Neural cell (in vitro differentiated cells): Measurements from ENCODE around the gene DGKB. TPM values are rescaled to one million over a fixed set of nuclear protein-coding genes. Genes with fewer than 3 reads are reported as not detected.

Source experiments
- H2AFZ ChIP-seq: fragments of 200-600, 300-800 bp; sonication (generic), shearing (Covaris generic); 2 replicates; pipeline ENCODE4 v1.6.0; 2014; ENCODE audit warnings: low read depth, mild to moderate bottlenecking, antibody characterized with exemption, low read length, moderate library complexity
- H3F3A ChIP-seq: fragments of 200-600 bp; shearing (Covaris generic); 2 replicates; pipeline ENCODE4 v1.6.1; 2016; ENCODE audit warnings: mild to moderate bottlenecking, moderate library complexity, mixed read lengths, antibody characterized with exemption, low read length; ENCODE audit not compliant: insufficient read depth, poor library complexity, severe bottlenecking
- H3K27ac ChIP-seq: fragments of 200-600, 300-800 bp; sonication (generic), shearing (Covaris generic); 2 replicates; pipeline ENCODE4 v1.5.1; 2014; ENCODE audit warnings: mild to moderate bottlenecking, low read length, moderate library complexity
- H3K27me3 ChIP-seq: fragments of 300-800, 200-600 bp; sonication (generic), shearing (Covaris generic); 2 replicates; pipeline ENCODE4 v1.6.0; 2014; ENCODE audit warnings: mild to moderate bottlenecking, low read depth, low read length, moderate library complexity; ENCODE audit not compliant: insufficient read depth
- H3K36me3 ChIP-seq: fragments of 300-800, 200-600 bp; sonication (generic), shearing (Covaris generic); 2 replicates; pipeline ENCODE4 v1.5.1; 2014; ENCODE audit warnings: mild to moderate bottlenecking, antibody characterized with exemption, low read length, moderate library complexity; ENCODE audit not compliant: insufficient read depth
- H3K4me2 ChIP-seq: fragments of 300-800, 200-600 bp; sonication (generic), shearing (Covaris generic); 2 replicates; pipeline ENCODE4 v1.6.0; 2014; ENCODE audit warnings: mild to moderate bottlenecking, low read length
- H3K4me3 ChIP-seq: fragments of 300-800, 200-600 bp; sonication (generic), shearing (Covaris generic); 2 replicates; pipeline ENCODE4 v1.5.1; 2014; ENCODE audit warnings: mild to moderate bottlenecking, low read length, moderate library complexity
- H3K79me2 ChIP-seq: fragments of 200-600 bp; shearing (Covaris generic); replicated peaks from 2 replicates; pipeline ENCODE4 v1.6.0; 2014; ENCODE audit warnings: mild to moderate bottlenecking, low read length, moderate library complexity; ENCODE audit not compliant: insufficient read depth
- H3K9ac ChIP-seq: fragments of 300-800, 200-600 bp; sonication (generic), shearing (Covaris generic); 2 replicates; pipeline ENCODE4 v1.6.1; 2016; ENCODE audit warnings: mild to moderate bottlenecking, low read length, mixed read lengths
- H3K9me2 ChIP-seq: fragments of 200-600 bp; shearing (Covaris generic); 2 replicates; pipeline ENCODE4 v1.6.1; 2016; ENCODE audit warnings: mild to moderate bottlenecking, low read length, mixed read lengths; ENCODE audit not compliant: insufficient read depth
- H3K9me3 ChIP-seq: fragments of 200-600, 300-800 bp; sonication (generic), shearing (Covaris generic); 2 replicates; pipeline ENCODE4 v1.6.1; 2016; ENCODE audit warnings: mild to moderate bottlenecking, mixed run types, low read length, moderate library complexity, mixed read lengths
- H4K20me1 ChIP-seq: fragments of 200-600 bp; shearing (Covaris generic); 2 replicates; pipeline ENCODE4 v1.6.1; 2016; ENCODE audit warnings: mild to moderate bottlenecking, mixed run types; ENCODE audit not compliant: insufficient read depth
- CTCF ChIP-seq: fragments of 450-650 bp; IDR thresholded peaks from 2 replicates; pipeline ENCODE4 v1.5.1; 2014; ENCODE audit warnings: antibody characterized with exemption, mild to moderate bottlenecking, moderate library complexity; ENCODE audit not compliant: poor library complexity, severe bottlenecking
- EP300 ChIP-seq: fragments of 450-650 bp; conservative IDR thresholded peaks from 2 replicates; pipeline ENCODE4 v1.6.1; 2014; ENCODE audit warnings: antibody characterized with exemption, mild to moderate bottlenecking, moderate library complexity; ENCODE audit not compliant: poor library complexity, severe bottlenecking
- EZH2 ChIP-seq: fragments of 200-600, 300-800 bp; shearing (Covaris generic), sonication (generic); IDR thresholded peaks from 2 replicates; pipeline ENCODE4 v1.6.1; 2014; ENCODE audit warnings: antibody characterized with exemption, low read length, borderline replicate concordance, mild to moderate bottlenecking; ENCODE audit not compliant: insufficient read depth, poor library complexity, severe bottlenecking
- MXI1 ChIP-seq: fragments of 450-650 bp; conservative IDR thresholded peaks from 2 replicates; pipeline ENCODE4 v1.6.1; 2014; ENCODE audit warnings: antibody characterized with exemption, mild to moderate bottlenecking; ENCODE audit not compliant: poor library complexity, severe bottlenecking
- POLR2AphosphoS5 ChIP-seq: IDR thresholded peaks from 2 replicates; pipeline ENCODE4 v1.6.1; 2012
- RAD21 ChIP-seq: fragments of 450-650 bp; conservative IDR thresholded peaks from 2 replicates; pipeline ENCODE4 v1.6.1; 2014; ENCODE audit warnings: antibody characterized with exemption, mild to moderate bottlenecking, moderate library complexity
- REST ChIP-seq: IDR thresholded peaks from 2 replicates; pipeline ENCODE4 v1.6.1; 2012; ENCODE audit warnings: borderline replicate concordance
- SMC3 ChIP-seq: fragments of 450-650 bp; conservative IDR thresholded peaks from 2 replicates; pipeline ENCODE4 v1.6.1; 2014; ENCODE audit warnings: antibody characterized with exemption, mild to moderate bottlenecking, moderate library complexity; ENCODE audit not compliant: poor library complexity
- TAF1 ChIP-seq: IDR thresholded peaks from 2 replicates; pipeline ENCODE4 v1.6.1; 2012; ENCODE audit warnings: low read depth
- polyA plus RNA-seq: library from polyadenylated mRNA; depleted of rRNA; stranded (reverse); fragments of >200 nt; gene quantifications from 2 replicates; pipeline ENCODE4 v1.2.3, GENCODE V29; 2014

DGKB gene
- polyA plus RNA-seq, 1 donor from 2014 or later, result 0.20 TPM

- Histone ChIP-seq H3K27ac (no peak overlapping the region), H3K9me3 (no peaks in the 10 kb centered on the region), H4K20me1 (no peaks in the 10 kb centered on the region), H2AFZ (no peak overlapping the region), H3K4me2 (no peak overlapping the region), H3K79me2 (no peaks in the 10 kb centered on the region), H3F3A (no peaks in the 10 kb centered on the region), H3K9ac (no peak overlapping the region), H3K36me3 (no peaks in the 10 kb centered on the region), H3K9me2 (no peaks in the 10 kb centered on the region), H3K4me3 (no peak overlapping the region), H3K27me3 (no peaks in the 10 kb centered on the region)
- TF ChIP-seq EP300 (no peak), EZH2 (no peak), SMC3 (no peak), POLR2AphosphoS5 (no peak), MXI1 (no peak), REST (no peak), RAD21 (no peak), CTCF (no peak), TAF1 (no peak)
Measured at GRCh38 chr7:14236834-14237233, 665.7 kb downstream of the DGKB start.

GRCh38 chr7:14235056-14235455, 667.5 kb downstream of the DGKB start:
- Histone ChIP-seq H3K9me2 (no peaks in the 10 kb centered on the region), H2AFZ (no peak overlapping the region), H3F3A (no peaks in the 10 kb centered on the region), H3K9ac (no peak overlapping the region), H3K4me3 (no peak overlapping the region), H3K4me2 (no peak overlapping the region), H3K27me3 (no peaks in the 10 kb centered on the region), H4K20me1 (no peaks in the 10 kb centered on the region), H3K27ac (no peak overlapping the region), H3K36me3 (no peaks in the 10 kb centered on the region), H3K79me2 (no peaks in the 10 kb centered on the region), H3K9me3 (no peaks in the 10 kb centered on the region)
- TF ChIP-seq POLR2AphosphoS5, result no peak
- no peak for TF ChIP-seq EP300
- TF ChIP-seq TAF1, result no peak
- no peak for TF ChIP-seq CTCF
- no peak for TF ChIP-seq REST
- no peak for TF ChIP-seq SMC3
- TF ChIP-seq MXI1, result no peak
- no peak for TF ChIP-seq RAD21
- no peak for TF ChIP-seq EZH2
